Esophagus squamous epithelium (tissue), 5 donors: ENCODE data around the gene BBX. TPM values are rescaled to one million over a fixed set of nuclear protein-coding genes. Genes with fewer than 3 reads are reported as not detected.
"Not testable (repeated sequence)": the region's sequence is repeated elsewhere in the genome, so short reads cannot be mapped to it uniquely, and the experiment has no call there.

Experiments used
- DNase-seq: peaks from one replicate; lab custom pipeline; 2025; lab: John Stamatoyannopoulos, UW
- H3K27ac ChIP-seq, 4 donors: fragments of 200-600 bp; sonication (generic); one replicate each; pipeline ENCODE4 v1.5.1; 2016 to 2019; ENCODE audit warnings: mild to moderate bottlenecking in 1 of 4
- H3K27me3 ChIP-seq, 4 donors: fragments of 200-600 bp; sonication (generic); 1 replicate in 3 of 4; 2 replicates in 1 of 4; pipeline versions ENCODE4 v1.5.1 to v1.6.0; 2017 to 2021; ENCODE audit warnings: antibody characterized with exemption in 1 of 4
- H3K36me3 ChIP-seq, 3 donors: fragments of 200-600 bp; sonication (generic); one replicate each; pipeline ENCODE4 v1.5.1; 2016 to 2019
- H3K4me1 ChIP-seq, 3 donors: fragments of 200-600 bp; sonication (generic); one replicate each; pipeline ENCODE4 v1.5.1; 2017 to 2019
- H3K4me3 ChIP-seq, 4 donors: fragments of 200-600 bp; sonication (generic); 1 replicate in 3 of 4; 2 replicates in 1 of 4; pipeline ENCODE4 v1.5.1; 2016 to 2019; ENCODE audit warnings: mild to moderate bottlenecking in 2 of 4, moderate library complexity in 1 of 4
- H3K9me3 ChIP-seq, 3 donors: fragments of 200-600 bp; sonication (generic); one replicate each; pipeline ENCODE4 v1.5.1; 2016 to 2019
- CTCF ChIP-seq, 6 experiments: fragments of 450-650 bp in 4 of 6; fragments of 200-600 bp in 2 of 6; sonication (generic) in 2 of 6; IDR thresholded peaks; one replicate each; pipeline ENCODE4 v1.5.1; 2016 to 2019; ENCODE audit warnings: antibody characterized with exemption in 6 of 6, mild to moderate bottlenecking in 4 of 6, moderate library complexity in 4 of 6
- POLR2A ChIP-seq, 4 donors: fragments of 450-650 bp; IDR thresholded peaks; one replicate each; pipeline ENCODE4 v1.6.1; 2017; ENCODE audit warnings: antibody characterized with exemption in 4 of 4, mild to moderate bottlenecking in 4 of 4, moderate library complexity in 3 of 4
- WGBS, 2 donors: methylation state at CpG; one replicate each; pipeline ENCODE4 v1.1.5; 2018; 5-methylcytosine and 5-hydroxymethylcytosine counted together
- intact Hi-C: fragments of 100-400 bp; cut with DNase I; formaldehyde crosslinking; loops from one replicate; pipeline ENCODE4 v1.15.0; 2022
- total RNA-seq, 4 donors: library from RNA; depleted of rRNA; stranded (reverse); fragments of >200 nt; gene quantifications; one replicate each; pipeline ENCODE4 v1.1.0, GENCODE V29; 2016
- donor health status: DM: yes; HTN: yes; CAD: no.

Gene BBX
- total RNA-seq, 4 donors from 2014 or later = 12.5 to 49.5 (median 35.8) TPM

DNA sequence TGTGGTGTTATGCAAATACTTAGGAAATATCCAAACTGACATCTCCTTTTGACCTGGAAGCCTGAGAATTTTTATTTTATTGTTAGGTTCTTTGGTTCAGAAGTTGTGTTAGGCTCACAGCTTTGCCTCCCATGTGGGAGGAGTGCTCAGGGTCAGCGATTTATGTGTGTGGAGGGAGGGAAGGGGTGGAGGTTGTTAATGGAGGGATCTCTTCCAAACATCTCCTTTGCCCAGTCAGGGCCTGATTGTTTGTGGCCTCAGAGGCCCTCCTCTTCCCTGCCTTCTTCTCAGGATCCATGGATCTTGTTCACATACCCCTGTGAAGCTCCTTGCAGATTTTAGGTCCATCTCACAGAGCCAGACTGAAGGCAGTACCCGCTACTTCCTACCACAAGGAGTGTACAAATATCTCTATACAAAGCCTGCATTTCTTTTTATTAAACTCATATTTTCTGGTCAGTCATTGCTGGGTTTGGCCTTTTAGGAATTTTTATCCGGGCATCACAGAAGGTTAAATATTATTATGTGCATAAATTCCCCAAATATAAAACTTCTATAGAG is 40.3 kb downstream of the BBX start:
- peaks cover 0 to 18% (median 4%) of the 10 kb centered on the region in 3 donors for H3K4me1 ChIP-seq
- no peaks in the 10 kb centered on the region for H3K9me3 ChIP-seq
- no peak for DNase-seq
- no peak overlapping the region for H3K4me3 ChIP-seq
- no peak overlapping the region for H3K27ac ChIP-seq
- no peaks in the 10 kb centered on the region for H3K36me3 ChIP-seq
- H3K27me3 ChIP-seq = no peaks in the 10 kb centered on the region
- intact Hi-C loops = no loop called here
- WGBS, 2 donors = 84 to 85% methylated on average over 3 of the region's 3 CpGs
- TF ChIP-seq POLR2A (IDR thresholded peaks at IDR 0.05) (no peak), CTCF (IDR thresholded peaks at IDR 0.05) (no peak)

DNA sequence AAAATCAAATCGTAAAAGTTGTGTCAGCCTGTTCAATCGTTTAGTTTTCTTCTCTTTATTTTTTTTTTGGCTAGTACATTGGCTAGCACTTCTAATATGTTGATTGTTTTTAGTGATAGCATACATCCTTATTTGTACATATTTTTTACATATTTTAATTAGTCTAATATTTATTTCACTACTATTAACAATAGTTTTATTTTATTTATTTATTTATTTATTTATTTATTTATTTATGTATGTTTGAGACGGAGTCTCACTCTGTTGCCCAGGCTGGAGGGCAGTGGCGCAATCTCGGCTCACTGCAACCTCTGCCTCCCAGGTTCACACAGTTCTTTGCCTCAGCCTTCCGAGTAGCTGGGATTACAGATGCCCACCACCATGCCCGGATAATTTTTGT is 42.5 kb downstream of the BBX start:
- H3K9me3 ChIP-seq, intact Hi-C loops, H3K27ac ChIP-seq, H3K27me3 ChIP-seq, DNase-seq, H3K36me3 ChIP-seq, H3K4me3 ChIP-seq: not testable (repeated sequence)
- 94 to 97% methylated on average over 7 of the region's 7 CpGs for WGBS, 2 donors
- peaks cover 0 to 18% (median 4%) of the 10 kb centered on the region in 3 donors for H3K4me1 ChIP-seq

- H3K9me3 ChIP-seq, H3K4me3 ChIP-seq, DNase-seq, H3K27ac ChIP-seq, intact Hi-C loops, H3K36me3 ChIP-seq, H3K27me3 ChIP-seq, H3K4me1 ChIP-seq: not testable (repeated sequence)
- 91 to 93% methylated on average over 10 of the region's 10 CpGs for WGBS, 2 donors
Measured at GRCh38 chr3:107571089-107571488, 48.3 kb downstream of the BBX start.

- H3K4me1 ChIP-seq, DNase-seq, H3K27me3 ChIP-seq, intact Hi-C loops, H3K4me3 ChIP-seq, H3K36me3 ChIP-seq, H3K27ac ChIP-seq, H3K9me3 ChIP-seq: not testable (repeated sequence)
- WGBS, 2 donors = 88 to 92% methylated on average over 9 of the region's 9 CpGs
Measured at GRCh38 chr3:107571492-107571891, 48.7 kb downstream of the BBX start.

DNA sequence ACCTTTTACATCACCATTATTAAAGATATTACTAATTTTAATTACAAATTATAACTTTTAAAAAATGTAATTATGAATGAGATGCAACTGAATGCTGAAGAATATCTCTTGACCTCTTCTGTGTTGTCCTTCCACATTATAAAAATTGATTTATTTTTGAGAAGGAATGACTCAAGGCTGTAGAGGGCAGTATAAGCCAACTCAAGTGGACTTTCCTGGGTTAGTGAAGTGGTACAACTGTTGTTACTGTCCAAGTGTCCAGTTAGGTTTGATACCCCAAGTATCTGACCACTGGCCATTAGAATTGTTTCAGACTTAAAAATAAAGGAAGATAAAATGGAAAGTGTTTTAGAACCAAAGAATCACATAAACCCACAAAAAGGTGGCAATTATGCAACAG is 51.9 kb downstream of the BBX start:
- no peak for DNase-seq
- no peak for TF ChIP-seq POLR2A (IDR thresholded peaks at IDR 0.05)
- TF ChIP-seq CTCF (IDR thresholded peaks at IDR 0.05) = peak in 4 of 6 experiments; percentile 32 to 37 (median 36)
- no peak overlapping the region for H3K4me3 ChIP-seq
- H3K36me3 ChIP-seq = peaks cover 0 to 7% (median 0%) of the 10 kb centered on the region in 3 donors
- intact Hi-C loops = no loop called here
- no peaks in the 10 kb centered on the region for H3K4me1 ChIP-seq
- no peaks in the 10 kb centered on the region for H3K27me3 ChIP-seq
- no peak overlapping the region for H3K27ac ChIP-seq
- no peaks in the 10 kb centered on the region for H3K9me3 ChIP-seq

DNA sequence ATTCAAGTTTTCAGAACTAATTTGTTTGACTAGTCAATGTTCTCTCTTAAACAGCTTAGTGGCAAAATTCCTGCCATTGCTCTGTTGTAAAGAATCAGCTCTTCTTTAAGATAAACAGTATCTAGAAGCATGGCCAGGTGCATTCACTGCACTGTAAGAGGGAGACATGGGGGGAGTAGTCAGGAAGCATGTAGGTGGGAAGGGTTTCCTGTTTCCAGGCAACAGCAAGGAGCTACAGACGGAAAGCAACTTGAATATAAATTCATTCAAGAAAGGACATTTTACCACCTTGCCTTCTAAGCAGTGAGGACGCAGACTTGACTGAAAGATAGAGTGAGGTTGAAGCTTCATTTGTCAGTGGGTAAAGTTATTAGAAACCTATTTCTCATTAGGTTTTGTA is 55.3 kb downstream of the BBX start:
- peaks cover 0 to 5% (median 0%) of the 10 kb centered on the region in 3 donors for H3K4me1 ChIP-seq
- TF ChIP-seq POLR2A (IDR thresholded peaks at IDR 0.05) = no peak
- TF ChIP-seq CTCF (IDR thresholded peaks at IDR 0.05) = no peak
- H3K9me3 ChIP-seq = no peaks in the 10 kb centered on the region
- H3K27ac ChIP-seq = no peak overlapping the region
- no peak for DNase-seq
- intact Hi-C loops = no loop called here
- H3K27me3 ChIP-seq = no peaks in the 10 kb centered on the region
- H3K4me3 ChIP-seq = no peak overlapping the region
- H3K36me3 ChIP-seq = peaks cover 0 to 7% (median 0%) of the 10 kb centered on the region in 3 donors
- 62 to 83% methylated on average over 2 of the region's 2 CpGs for WGBS, 2 donors

GRCh38 chr3:107578523-107578922 is 55.8 kb downstream of the BBX start:
- H3K36me3 ChIP-seq = peaks cover 0 to 7% (median 0%) of the 10 kb centered on the region in 3 donors
- no peak overlapping the region for H3K4me3 ChIP-seq
- intact Hi-C loops = no loop called here
- no peaks in the 10 kb centered on the region for H3K27me3 ChIP-seq
- TF ChIP-seq POLR2A (IDR thresholded peaks at IDR 0.05) (no peak), CTCF (IDR thresholded peaks at IDR 0.05) (no peak)
- H3K9me3 ChIP-seq = no peaks in the 10 kb centered on the region
- H3K27ac ChIP-seq = no peak overlapping the region
- DNase-seq = no peak
- 91 to 96% methylated on average over 2 to 3 of the region's 3 CpGs for WGBS, 2 donors
- H3K4me1 ChIP-seq = peaks cover 0 to 5% (median 0%) of the 10 kb centered on the region in 3 donors
